Measurements from ENCODE around the gene COL5A3. TPM values are rescaled to one million over a fixed set of nuclear protein-coding genes. Genes with fewer than 3 reads are reported as not detected.
A peak's percentile ranks its signal among the peaks of the same experiment; 100 is the strongest.

COL5A3 gene
- total and polyA plus RNA-seq, 4 donors: 0.14 to 4.9 (median 0.76) TPM

DNA sequence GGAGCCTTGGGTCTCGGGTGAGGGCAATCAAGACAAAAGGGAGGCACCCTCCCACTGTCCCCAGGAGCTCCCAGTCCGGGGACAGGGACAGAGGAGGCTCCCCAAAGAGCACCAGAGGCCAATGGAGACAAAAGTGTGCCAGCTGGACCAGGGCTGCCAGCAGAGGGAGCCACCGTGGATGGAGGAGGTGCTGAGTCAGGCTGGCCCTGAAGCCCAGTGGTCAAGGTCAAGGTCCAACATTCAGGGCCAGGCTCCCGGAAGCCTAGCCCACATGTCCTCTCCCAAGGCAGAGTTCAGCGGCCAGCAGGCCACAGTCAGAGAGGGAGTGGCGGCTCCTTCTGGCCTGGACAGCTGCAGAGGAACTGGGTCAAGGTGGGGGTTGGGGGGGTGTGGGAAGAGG lies 8.4 kb downstream of the COL5A3 start:
- Histone ChIP-seq H3K4me3 (ENCODE audit: low read depth in 1 of 3, low read length in 3 of 3) (peak overlapping the region in 1 of 3 donors; percentile 8), H3K4me1 (ENCODE audit: control insufficient read depth in 4 of 4, insufficient read depth in 4 of 4, low read length in 3 of 4) (peaks cover 3 to 24% (median 15%) of the 10 kb centered on the region in 4 donors), H3K27ac (ENCODE audit: low read depth in 1 of 2, low read length in 2 of 2) (no peak overlapping the region), H3K27me3 (ENCODE audit: control insufficient read depth in 4 of 4, insufficient read depth in 4 of 4, low read length in 3 of 4) (no peaks in the 10 kb centered on the region), H3K36me3 (ENCODE audit: control insufficient read depth in 4 of 4, insufficient read depth in 3 of 4, low read depth in 1 of 4, low read length in 3 of 4) (no peaks in the 10 kb centered on the region), H3K9me3 (ENCODE audit: control insufficient read depth in 4 of 4, low read length in 3 of 4) (no peaks in the 10 kb centered on the region), H3K9ac (ENCODE audit: low read depth in 1 of 2, low read length in 2 of 2) (no peak overlapping the region)
- peak; percentile 39 for DNase-seq (ENCODE audit: low spot score)
- WGBS: 19% methylated on average over 6 of the region's 6 CpGs
- TF ChIP-seq FOXA1 (IDR thresholded peaks at IDR 0.05) (peak; percentile 50), SP1 (IDR thresholded peaks at IDR 0.05) (peak; percentile 85), NR2F2 (IDR thresholded peaks at IDR 0.05) (peak; percentile 93), TAF1 (conservative IDR thresholded peaks at IDR 0.05) (no peak), EGR1 (IDR thresholded peaks at IDR 0.05; ENCODE audit: low read depth in 2 of 2) (peak in 1 of 2 donors; percentile 23), YY1 (IDR thresholded peaks at IDR 0.05) (peak; percentile 58), GABPA (IDR thresholded peaks at IDR 0.05 in 1 of 2, conservative IDR thresholded peaks at IDR 0.05 in 1 of 2) (peak in 1 of 2 donors; percentile 77), MAX (IDR thresholded peaks at IDR 0.05) (peak; percentile 92), ZBTB33 (IDR thresholded peaks at IDR 0.05) (no peak), CTCF (IDR thresholded peaks at IDR 0.05; ENCODE audit: low read depth, low read length, missing input control) (peak; percentile 77), HNF4G (IDR thresholded peaks at IDR 0.05) (peak; percentile 90), JUND (IDR thresholded peaks at IDR 0.05) (peak in 1 of 2 donors; percentile 66), HNF4A (conservative IDR thresholded peaks at IDR 0.05) (peak; percentile 96 to 97), RXRA (IDR thresholded peaks at IDR 0.05) (peak; percentile 99), RAD21 (IDR thresholded peaks at IDR 0.05) (peak; percentile 78 to 83), FOXA2 (IDR thresholded peaks at IDR 0.05) (peak; percentile 17)
- TF ChIP-seq, protein P1, sequence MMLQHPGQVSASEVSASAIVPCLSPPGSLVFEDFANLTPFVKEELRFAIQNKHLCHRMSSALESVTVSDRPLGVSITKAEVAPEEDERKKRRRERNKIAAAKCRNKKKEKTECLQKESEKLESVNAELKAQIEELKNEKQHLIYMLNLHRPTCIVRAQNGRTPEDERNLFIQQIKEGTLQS (IDR thresholded peaks at IDR 0.05): no peak
- TF ChIP-seq, protein P2, sequence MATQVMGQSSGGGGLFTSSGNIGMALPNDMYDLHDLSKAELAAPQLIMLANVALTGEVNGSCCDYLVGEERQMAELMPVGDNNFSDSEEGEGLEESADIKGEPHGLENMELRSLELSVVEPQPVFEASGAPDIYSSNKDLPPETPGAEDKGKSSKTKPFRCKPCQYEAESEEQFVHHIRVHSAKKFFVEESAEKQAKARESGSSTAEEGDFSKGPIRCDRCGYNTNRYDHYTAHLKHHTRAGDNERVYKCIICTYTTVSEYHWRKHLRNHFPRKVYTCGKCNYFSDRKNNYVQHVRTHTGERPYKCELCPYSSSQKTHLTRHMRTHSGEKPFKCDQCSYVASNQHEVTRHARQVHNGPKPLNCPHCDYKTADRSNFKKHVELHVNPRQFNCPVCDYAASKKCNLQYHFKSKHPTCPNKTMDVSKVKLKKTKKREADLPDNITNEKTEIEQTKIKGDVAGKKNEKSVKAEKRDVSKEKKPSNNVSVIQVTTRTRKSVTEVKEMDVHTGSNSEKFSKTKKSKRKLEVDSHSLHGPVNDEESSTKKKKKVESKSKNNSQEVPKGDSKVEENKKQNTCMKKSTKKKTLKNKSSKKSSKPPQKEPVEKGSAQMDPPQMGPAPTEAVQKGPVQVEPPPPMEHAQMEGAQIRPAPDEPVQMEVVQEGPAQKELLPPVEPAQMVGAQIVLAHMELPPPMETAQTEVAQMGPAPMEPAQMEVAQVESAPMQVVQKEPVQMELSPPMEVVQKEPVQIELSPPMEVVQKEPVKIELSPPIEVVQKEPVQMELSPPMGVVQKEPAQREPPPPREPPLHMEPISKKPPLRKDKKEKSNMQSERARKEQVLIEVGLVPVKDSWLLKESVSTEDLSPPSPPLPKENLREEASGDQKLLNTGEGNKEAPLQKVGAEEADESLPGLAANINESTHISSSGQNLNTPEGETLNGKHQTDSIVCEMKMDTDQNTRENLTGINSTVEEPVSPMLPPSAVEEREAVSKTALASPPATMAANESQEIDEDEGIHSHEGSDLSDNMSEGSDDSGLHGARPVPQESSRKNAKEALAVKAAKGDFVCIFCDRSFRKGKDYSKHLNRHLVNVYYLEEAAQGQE (IDR thresholded peaks at IDR 0.05): peak; percentile 77
